Astrocyte (in vitro differentiated cells and primary cell): ENCODE data around the gene CNGA3. TPM values are rescaled to one million over a fixed set of nuclear protein-coding genes. Genes with fewer than 3 reads are reported as not detected.

Source experiments
- DNase-seq: peaks from one replicate; pipeline ENCODE4 v3.0.0-alpha.2; 2010; ENCODE audit warnings: low read depth
- FAIRE-seq: peaks from 2 replicates; lab custom pipeline; 2011; peaks lifted over from hg19 to GRCh38; lab: Jason Lieb, UNC
- H2AFZ ChIP-seq: 2 replicates; pipeline ENCODE4 v1.6.0; 2012; ENCODE audit warnings: low read depth, low read length, inconsistent platforms
- H3K27ac ChIP-seq: 2 replicates; pipeline ENCODE4 v1.5.1; 2011; ENCODE audit warnings: low read depth, low read length, inconsistent platforms
- H3K27me3 ChIP-seq: 2 replicates; pipeline ENCODE4 v1.6.0; 2011; ENCODE audit warnings: low read length, inconsistent platforms; ENCODE audit not compliant: insufficient read depth
- H3K36me3 ChIP-seq: 2 replicates; pipeline ENCODE4 v1.5.1; 2011; ENCODE audit warnings: low read length, inconsistent platforms; ENCODE audit not compliant: insufficient read depth
- H3K4me1 ChIP-seq: 2 replicates; pipeline ENCODE4 v1.5.1; 2011; ENCODE audit warnings: low read length, inconsistent platforms; ENCODE audit not compliant: insufficient read depth
- H3K4me2 ChIP-seq: 2 replicates; pipeline ENCODE4 v1.6.0; 2012; ENCODE audit warnings: low read length, inconsistent platforms
- H3K4me3 ChIP-seq: 2 replicates; pipeline ENCODE4 v1.5.1; 2011; ENCODE audit warnings: low read depth, mild to moderate bottlenecking, low read length, inconsistent platforms; ENCODE audit not compliant: insufficient read depth
- H3K79me2 ChIP-seq: 2 replicates; pipeline ENCODE4 v1.6.0; 2012; ENCODE audit warnings: mild to moderate bottlenecking, low read length, inconsistent platforms; ENCODE audit not compliant: insufficient read depth
- H3K9ac ChIP-seq: 2 replicates; pipeline ENCODE4 v1.6.0; 2012; ENCODE audit warnings: mild to moderate bottlenecking, low read length, inconsistent platforms
- H3K9me3 ChIP-seq: 2 replicates; pipeline ENCODE4 v1.5.1; 2012; ENCODE audit warnings: low read depth, mild to moderate bottlenecking, low read length, inconsistent platforms; ENCODE audit not compliant: insufficient read depth
- H4K20me1 ChIP-seq: 2 replicates; pipeline ENCODE4 v1.6.0; 2012; ENCODE audit warnings: low read length, inconsistent platforms; ENCODE audit not compliant: insufficient read depth
- H3K27ac Mint-ChIP-seq: one replicate; pipeline ENCODE4 v1.8.0; 2021; ENCODE audit warnings: mild to moderate bottlenecking, mixed read lengths; ENCODE audit not compliant: unreplicated experiment
- H3K27me3 Mint-ChIP-seq: one replicate; pipeline ENCODE4 v1.8.0; 2021; ENCODE audit warnings: low read depth, mixed read lengths; ENCODE audit not compliant: unreplicated experiment
- H3K36me3 Mint-ChIP-seq: one replicate; pipeline ENCODE4 v1.8.0; 2021; ENCODE audit warnings: low read depth, mixed read lengths; ENCODE audit not compliant: unreplicated experiment
- H3K4me1 Mint-ChIP-seq: one replicate; pipeline ENCODE4 v1.8.0; 2021; ENCODE audit warnings: low read depth, mixed read lengths; ENCODE audit not compliant: unreplicated experiment
- H3K4me3 Mint-ChIP-seq: one replicate; pipeline ENCODE4 v1.8.0; 2021; ENCODE audit warnings: mild to moderate bottlenecking, moderate library complexity, mixed read lengths; ENCODE audit not compliant: unreplicated experiment
- H3K9me3 Mint-ChIP-seq: one replicate; pipeline ENCODE4 v1.8.0; 2021; ENCODE audit warnings: mild to moderate bottlenecking, mixed read lengths; ENCODE audit not compliant: unreplicated experiment
- EZH2 ChIP-seq: IDR thresholded peaks from 2 replicates; pipeline ENCODE4 v1.6.1; 2012; ENCODE audit warnings: mild to moderate bottlenecking, low read length, inconsistent platforms; ENCODE audit not compliant: insufficient read depth
- total RNA-seq: library from RNA; stranded (reverse); gene quantifications from 2 replicates; pipeline ENCODE4 v1.2.1, GENCODE V29; 2021
- TF ChIP-seq, protein P1 (sequence below): IDR thresholded peaks from 2 replicates; pipeline ENCODE4 v1.5.1; 2011; ENCODE audit warnings: low read depth, mild to moderate bottlenecking, inconsistent platforms, low read length, moderate library complexity; ENCODE audit not compliant: insufficient read depth

The CNGA3 gene
- total RNA-seq, 1 donor from 2014 or later: not detected

DNA sequence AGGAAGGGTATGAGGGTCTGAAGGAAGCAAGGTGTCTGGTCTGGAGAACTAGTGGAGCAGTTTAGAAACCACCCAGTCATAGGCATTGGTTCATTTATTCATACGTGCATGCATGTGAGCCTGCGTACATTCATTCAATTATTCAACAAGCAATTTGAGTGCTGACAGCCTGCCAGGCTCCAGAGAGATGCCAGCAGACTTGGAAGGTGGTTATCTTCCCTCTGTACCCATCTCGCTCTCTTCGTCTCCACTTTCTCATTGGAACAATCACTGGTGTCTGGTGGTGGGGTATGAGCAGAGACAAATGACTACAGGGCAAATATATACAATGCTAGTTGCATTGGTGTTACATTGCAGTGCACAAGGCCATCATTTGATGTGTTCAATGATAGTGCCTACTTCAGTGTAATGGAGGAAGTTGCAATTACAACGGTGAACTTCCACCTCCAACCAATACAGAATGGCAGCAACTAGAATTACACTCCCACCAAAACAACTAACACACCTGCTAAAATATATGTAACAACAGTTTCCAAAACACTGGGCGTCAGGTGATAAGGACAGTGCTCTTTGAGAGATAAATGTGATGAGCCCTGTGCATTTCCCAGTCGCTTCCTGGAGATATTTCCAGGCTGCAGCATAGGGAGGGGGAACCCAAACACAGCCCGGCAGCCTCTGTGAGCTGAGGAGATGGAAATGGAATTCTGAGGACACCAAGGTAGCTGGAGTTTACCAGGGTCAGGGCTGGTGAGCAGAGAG, 32.6 kb upstream of the CNGA3 start:
- TF ChIP-seq, protein P1, sequence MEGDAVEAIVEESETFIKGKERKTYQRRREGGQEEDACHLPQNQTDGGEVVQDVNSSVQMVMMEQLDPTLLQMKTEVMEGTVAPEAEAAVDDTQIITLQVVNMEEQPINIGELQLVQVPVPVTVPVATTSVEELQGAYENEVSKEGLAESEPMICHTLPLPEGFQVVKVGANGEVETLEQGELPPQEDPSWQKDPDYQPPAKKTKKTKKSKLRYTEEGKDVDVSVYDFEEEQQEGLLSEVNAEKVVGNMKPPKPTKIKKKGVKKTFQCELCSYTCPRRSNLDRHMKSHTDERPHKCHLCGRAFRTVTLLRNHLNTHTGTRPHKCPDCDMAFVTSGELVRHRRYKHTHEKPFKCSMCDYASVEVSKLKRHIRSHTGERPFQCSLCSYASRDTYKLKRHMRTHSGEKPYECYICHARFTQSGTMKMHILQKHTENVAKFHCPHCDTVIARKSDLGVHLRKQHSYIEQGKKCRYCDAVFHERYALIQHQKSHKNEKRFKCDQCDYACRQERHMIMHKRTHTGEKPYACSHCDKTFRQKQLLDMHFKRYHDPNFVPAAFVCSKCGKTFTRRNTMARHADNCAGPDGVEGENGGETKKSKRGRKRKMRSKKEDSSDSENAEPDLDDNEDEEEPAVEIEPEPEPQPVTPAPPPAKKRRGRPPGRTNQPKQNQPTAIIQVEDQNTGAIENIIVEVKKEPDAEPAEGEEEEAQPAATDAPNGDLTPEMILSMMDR: no peak
- TF ChIP-seq EZH2: no peak
- no peak for DNase-seq
- Histone ChIP-seq H3K36me3 (no peaks in the 10 kb centered on the region), H3K27ac (no peak overlapping the region), H3K4me3 (no peak overlapping the region), H4K20me1 (no peaks in the 10 kb centered on the region), H2AFZ (no peak overlapping the region), H3K9me3 (no peaks in the 10 kb centered on the region), H3K27me3 (no peaks in the 10 kb centered on the region), H3K79me2 (no peaks in the 10 kb centered on the region), H3K4me2 (no peak overlapping the region), H3K4me1 (no peaks in the 10 kb centered on the region), H3K9ac (no peak overlapping the region)
- Mint-ChIP-seq H3K27me3 (peaks cover 21% of the 10 kb centered on the region), H3K36me3 (peaks cover 5% of the 10 kb centered on the region), H3K4me1 (no peaks in the 10 kb centered on the region), H3K9me3 (no peaks in the 10 kb centered on the region), H3K27ac (no peak overlapping the region), H3K4me3 (no peak overlapping the region)
- FAIRE-seq: no peak

DNA sequence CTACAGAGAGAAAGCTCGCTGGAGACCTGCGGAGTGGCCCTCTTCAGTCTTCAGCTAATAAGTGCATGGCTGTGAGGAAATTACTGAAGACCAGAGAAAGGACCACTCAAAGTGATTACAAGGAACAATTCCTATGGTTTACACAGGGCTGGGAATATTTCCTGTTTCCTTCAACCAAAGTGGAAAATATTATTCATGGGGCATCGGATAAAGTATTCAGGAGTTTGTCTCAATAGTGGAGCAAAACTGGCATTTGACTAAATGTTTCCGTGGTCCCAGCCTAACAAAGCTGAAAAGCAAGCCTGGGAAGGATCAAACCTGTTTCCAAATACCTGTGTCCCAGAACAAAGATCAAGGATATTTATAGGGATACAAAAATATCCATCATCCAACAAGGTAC, 32.0 kb upstream of the CNGA3 start:
- no peaks in the 10 kb centered on the region for H3K79me2 ChIP-seq
- H3K36me3 Mint-ChIP-seq: peaks cover 5% of the 10 kb centered on the region
- H3K27ac ChIP-seq: no peak overlapping the region
- no peak overlapping the region for H3K27ac Mint-ChIP-seq
- H3K27me3 Mint-ChIP-seq: peaks cover 20% of the 10 kb centered on the region
- H2AFZ ChIP-seq: no peak overlapping the region
- no peak overlapping the region for H3K4me3 Mint-ChIP-seq
- no peak overlapping the region for H3K4me2 ChIP-seq
- FAIRE-seq (no peak), DNase-seq (no peak)
- H3K27me3 ChIP-seq: no peaks in the 10 kb centered on the region
- peaks cover 3% of the 10 kb centered on the region for H3K9me3 Mint-ChIP-seq
- H4K20me1 ChIP-seq: no peaks in the 10 kb centered on the region
- no peaks in the 10 kb centered on the region for H3K4me1 Mint-ChIP-seq
- no peaks in the 10 kb centered on the region for H3K9me3 ChIP-seq
- no peak overlapping the region for H3K9ac ChIP-seq
- TF ChIP-seq EZH2: no peak
- TF ChIP-seq, protein P1: no peak
- H3K4me1 ChIP-seq: no peaks in the 10 kb centered on the region
- H3K36me3 ChIP-seq: no peaks in the 10 kb centered on the region
- H3K4me3 ChIP-seq: no peak overlapping the region

DNA sequence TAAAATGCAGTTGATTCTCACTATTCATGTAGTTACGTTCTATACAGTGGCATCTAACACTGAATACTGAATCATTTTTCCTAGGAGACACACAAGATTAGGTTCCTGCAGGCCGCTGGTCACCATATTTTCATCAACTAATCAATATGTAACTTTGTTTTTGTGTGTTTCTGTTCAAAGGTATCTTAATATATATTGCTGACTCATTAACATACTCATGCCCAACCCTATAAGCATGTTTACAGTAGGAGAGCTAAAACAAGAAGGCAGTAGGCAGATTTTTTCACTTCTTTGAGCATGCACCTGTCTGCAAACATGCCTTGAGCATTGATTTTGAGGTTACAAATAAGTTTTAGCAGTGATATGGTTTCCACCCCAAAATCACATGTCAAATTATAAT, 30.3 kb upstream of the CNGA3 start:
- FAIRE-seq (no peak), DNase-seq (no peak)
- Mint-ChIP-seq H3K4me1 (no peaks in the 10 kb centered on the region), H3K27ac (no peak overlapping the region), H3K4me3 (no peak overlapping the region), H3K36me3 (peaks cover 3% of the 10 kb centered on the region), H3K27me3 (peaks cover 6% of the 10 kb centered on the region), H3K9me3 (peaks cover 9% of the 10 kb centered on the region)
- no peak overlapping the region for H3K4me2 ChIP-seq
- peaks cover 4% of the 10 kb centered on the region for H3K9me3 ChIP-seq
- no peaks in the 10 kb centered on the region for H3K79me2 ChIP-seq
- no peak overlapping the region for H3K4me3 ChIP-seq
- no peaks in the 10 kb centered on the region for H4K20me1 ChIP-seq
- TF ChIP-seq, protein P1: no peak
- TF ChIP-seq EZH2: no peak
- no peak overlapping the region for H3K9ac ChIP-seq
- no peaks in the 10 kb centered on the region for H3K27me3 ChIP-seq
- H2AFZ ChIP-seq: no peak overlapping the region
- H3K27ac ChIP-seq: no peak overlapping the region
- H3K36me3 ChIP-seq: no peaks in the 10 kb centered on the region
- H3K4me1 ChIP-seq: no peaks in the 10 kb centered on the region
